Liver (tissue), 2 donors: ENCODE data around the gene HOXC11.

Experiments used
- EGR1 ChIP-seq, 2 donors: IDR thresholded peaks; 2 replicates each; pipeline ENCODE4 v1.6.1; 2016 to 2018; ENCODE audit warnings: antibody characterized with exemption in 2 of 2, low read depth in 2 of 2
- RAD21 ChIP-seq, 2 donors: IDR thresholded peaks; 2 replicates each; pipeline ENCODE4 v1.6.1; 2016; ENCODE audit warnings: antibody characterized with exemption in 2 of 2, mild to moderate bottlenecking in 2 of 2
- TAF1 ChIP-seq: conservative IDR thresholded peaks from 2 replicates; pipeline ENCODE4 v1.6.1; 2016; ENCODE audit warnings: antibody characterized with exemption, mild to moderate bottlenecking
- YY1 ChIP-seq: IDR thresholded peaks from 2 replicates; pipeline ENCODE4 v1.6.1; 2016; ENCODE audit warnings: antibody characterized with exemption, mild to moderate bottlenecking
- ZBTB33 ChIP-seq: IDR thresholded peaks from 2 replicates; pipeline ENCODE4 v1.6.1; 2016; ENCODE audit warnings: antibody characterized with exemption
- donor health status: healthy.

GRCh38 chr12:53939141-53940108, 33.5 kb upstream of the HOXC11 start:
- TF ChIP-seq EGR1 (IDR thresholded peaks at IDR 0.05; ENCODE audit: low read depth in 2 of 2) (no peak), ZBTB33 (no peak), TAF1 (no peak), YY1 (no peak), RAD21 (IDR thresholded peaks at IDR 0.05) (no peak)
